IMR-90 (cell line): ENCODE results near the gene DUSP22. TPM values are rescaled to one million over a fixed set of nuclear protein-coding genes. Genes with fewer than 3 reads are reported as not detected.

Source experiments
- ATAC-seq: fragments of 200-7000 bp; cut with Tn5 transposase; 2 replicates; pipeline ENCODE4 v1.9.1; 2020; ENCODE audit warnings: low read depth, mild to moderate bottlenecking, moderate library complexity
- BruUV-seq: library from RNA; stranded (reverse); fragments of 400-500 nt; replicated peaks from 2 replicates; lab custom pipeline; 2021; lab: Mats Ljungman, UMichigan
- CTCF ChIA-PET: fragments of 300-600 bp; formaldehyde crosslinking; extraction: SDS; loops from one replicate; lab custom pipeline; 2021; ENCODE audit warnings: antibody characterized with exemption; lab: Yijun Ruan, JAX
- POLR2A ChIA-PET: fragments of 300-600 bp; sonication (Branson Sonifier 250); formaldehyde crosslinking; loops from one replicate; lab custom pipeline; 2022; ENCODE audit warnings: antibody characterized with exemption; ENCODE audit not compliant: unreplicated experiment; lab: Charles Lee
- DNase-seq: peaks from one replicate; pipeline ENCODE4 v3.0.0; 2013
- H2AFZ ChIP-seq: replicated peaks from 2 replicates; pipeline ENCODE3; 2013; ENCODE audit warnings: low read length, mild to moderate bottlenecking; ENCODE audit not compliant: poor library complexity
- H2AK5ac ChIP-seq: 2 replicates; pipeline ENCODE4 v1.6.1; 2013; ENCODE audit warnings: low read depth, low read length, inconsistent platforms
- H2AK9ac ChIP-seq: replicated peaks from 2 replicates; pipeline ENCODE3; 2013; ENCODE audit warnings: mild to moderate bottlenecking, low read depth, low read length, moderate library complexity; ENCODE audit not compliant: poor library complexity
- H2BK120ac ChIP-seq: 2 replicates; pipeline ENCODE4 v1.6.1; 2013; ENCODE audit warnings: low read depth, low read length, inconsistent platforms
- H2BK15ac ChIP-seq: 3 replicates; pipeline ENCODE4 v1.6.1; 2013; ENCODE audit warnings: low read depth, low read length, inconsistent platforms
- H2BK20ac ChIP-seq: 2 replicates; pipeline ENCODE4 v1.6.1; 2013; ENCODE audit warnings: low read depth, mild to moderate bottlenecking, inconsistent platforms, low read length, moderate library complexity
- H2BK5ac ChIP-seq: 2 replicates; pipeline ENCODE4 v1.6.1; 2013; ENCODE audit warnings: mild to moderate bottlenecking, low read depth, low read length, inconsistent platforms; ENCODE audit not compliant: poor library complexity, severe bottlenecking
- H3K14ac ChIP-seq: replicated peaks from 2 replicates; pipeline ENCODE4 v1.6.1; 2013; ENCODE audit warnings: low read depth, low read length, inconsistent platforms
- H3K18ac ChIP-seq: 2 replicates; pipeline ENCODE4 v1.6.1; 2013; ENCODE audit warnings: low read depth, low read length, control low read depth
- H3K23ac ChIP-seq: 2 replicates; pipeline ENCODE4 v1.6.1; 2013; ENCODE audit warnings: low read depth, low read length, inconsistent platforms
- H3K27ac ChIP-seq: 2 replicates; pipeline ENCODE4 v1.5.1; 2013; ENCODE audit warnings: mild to moderate bottlenecking, control low read depth, low read length; ENCODE audit not compliant: insufficient read depth
- H3K27me3 ChIP-seq: 2 replicates; pipeline ENCODE4 v1.6.1; 2013; ENCODE audit warnings: low read length; ENCODE audit not compliant: control insufficient read depth, insufficient read depth
- H3K36me3 ChIP-seq: 2 replicates; pipeline ENCODE4 v1.6.1; 2013; ENCODE audit warnings: low read length, mixed read lengths; ENCODE audit not compliant: control insufficient read depth, insufficient read depth
- H3K4ac ChIP-seq: 2 replicates; pipeline ENCODE4 v1.6.1; 2013; ENCODE audit warnings: low read depth, low read length, inconsistent platforms
- H3K4me1 ChIP-seq: 2 replicates; pipeline ENCODE4 v1.6.1; 2013; ENCODE audit warnings: low read length, mixed read lengths; ENCODE audit not compliant: control insufficient read depth, insufficient read depth
- H3K4me2 ChIP-seq: 2 replicates; pipeline ENCODE4 v1.6.1; 2013; ENCODE audit warnings: low read depth, mild to moderate bottlenecking, control low read depth, low read length, moderate library complexity
- H3K4me3 ChIP-seq: 2 replicates; pipeline ENCODE4 v1.5.1; 2013; ENCODE audit warnings: low read depth, mild to moderate bottlenecking, control low read depth, low read length, moderate library complexity; ENCODE audit not compliant: insufficient read depth
- H3K56ac ChIP-seq: 2 replicates; pipeline ENCODE4 v1.6.1; 2013; ENCODE audit warnings: low read length, inconsistent platforms; ENCODE audit not compliant: insufficient read depth; ENCODE audit errors: extremely low read depth
- H3K79me1 ChIP-seq, 2 experiments: 2 replicates each; pipeline ENCODE4 v1.6.1; 2013; ENCODE audit warnings: low read length in 2 of 2, inconsistent platforms in 1 of 2, low read depth in 1 of 2
- H3K9ac ChIP-seq: 2 replicates; pipeline ENCODE4 v1.6.1; 2013; ENCODE audit warnings: low read depth, low read length, control low read depth
- H3K9me1 ChIP-seq: 2 replicates; pipeline ENCODE4 v1.6.1; 2013; ENCODE audit warnings: low read length, inconsistent platforms; ENCODE audit not compliant: insufficient read depth
- H3K9me3 ChIP-seq: 2 replicates; pipeline ENCODE4 v1.6.1; 2013; ENCODE audit warnings: low read length; ENCODE audit not compliant: control insufficient read depth, insufficient read depth
- H4K20me1 ChIP-seq: 2 replicates; pipeline ENCODE4 v1.6.1; 2013; ENCODE audit warnings: low read length, inconsistent platforms; ENCODE audit not compliant: insufficient read depth
- H4K5ac ChIP-seq: 2 replicates; pipeline ENCODE4 v1.6.1; 2013; ENCODE audit warnings: mild to moderate bottlenecking, low read depth, low read length, control low read depth
- H4K8ac ChIP-seq, 2 experiments: 2 replicates each; pipeline ENCODE4 v1.6.1; 2013; ENCODE audit warnings: low read depth in 2 of 2, low read length in 2 of 2, control low read depth in 1 of 2, inconsistent platforms in 1 of 2
- H4K91ac ChIP-seq: 2 replicates; pipeline ENCODE4 v1.6.1; 2013; ENCODE audit warnings: low read depth, low read length, inconsistent platforms; ENCODE audit not compliant: insufficient read depth
- CEBPB ChIP-seq: IDR thresholded peaks from 2 replicates; pipeline ENCODE4 v1.6.1; 2012; ENCODE audit warnings: low read depth, low read length, improper control_type of control experiment
- CHD1 ChIP-seq: IDR thresholded peaks from 2 replicates; pipeline ENCODE4 v1.6.1; 2012; ENCODE audit warnings: low read depth, low read length, improper control_type of control experiment
- MAFK ChIP-seq: IDR thresholded peaks from 2 replicates; pipeline ENCODE4 v1.6.1; 2012; ENCODE audit warnings: low read depth, low read length, improper control_type of control experiment
- MAZ ChIP-seq: IDR thresholded peaks from 2 replicates; pipeline ENCODE4 v1.6.1; 2012; ENCODE audit warnings: low read depth, mild to moderate bottlenecking, low read length, improper control_type of control experiment, moderate library complexity, borderline replicate concordance
- POLR2A ChIP-seq: IDR thresholded peaks from 2 replicates; pipeline ENCODE4 v1.6.1; 2012; ENCODE audit warnings: mild to moderate bottlenecking, low read depth, low read length
- RAD21 ChIP-seq: IDR thresholded peaks from 2 replicates; pipeline ENCODE4 v1.6.1; 2012; ENCODE audit warnings: low read length, improper control_type of control experiment
- RCOR1 ChIP-seq: IDR thresholded peaks from 2 replicates; pipeline ENCODE4 v1.6.1; 2012; ENCODE audit warnings: mild to moderate bottlenecking, low read length, improper control_type of control experiment; ENCODE audit not compliant: insufficient replicate concordance
- RFX5 ChIP-seq: IDR thresholded peaks from 2 replicates; pipeline ENCODE4 v1.8.0; 2012; ENCODE audit warnings: low read depth, mild to moderate bottlenecking, low read length, moderate library complexity
- SMC3 ChIP-seq: fragments of 150-350 bp; IDR thresholded peaks from 2 replicates; pipeline ENCODE4 v1.6.1; 2016; ENCODE audit warnings: low read depth, mild to moderate bottlenecking, antibody characterized with exemption, low read length, moderate library complexity
- WGBS, 2 experiments: methylation state at CpG; one replicate each; pipeline versions ENCODE4 v1.1.5 to v1.1.7; 2013; ENCODE audit warnings: missing lambda C conversion rate in 2 of 2; ENCODE audit not compliant: insufficient read length in 1 of 2; ENCODE audit errors: extremely low coverage in 2 of 2; 5-methylcytosine and 5-hydroxymethylcytosine counted together
- dilution Hi-C: fragments of 300-500 bp; cut with HindIII; formaldehyde crosslinking; loops from one replicate; pipeline ENCODE4 v1.14.3; 2018; ENCODE audit warnings: low sequenced_read_pairs; ENCODE audit not compliant: unreplicated experiment
- in situ Hi-C: fragments of 300-500 bp; cut with MboI; formaldehyde crosslinking; loops from 3 replicates; pipeline ENCODE4 v1.14.3; 2019; ENCODE audit warnings: low sequenced_read_pairs, inconsistent platforms, mixed read lengths
- intact Hi-C: fragments of 100-400 bp; cut with micrococcal nuclease; formaldehyde crosslinking; loops from 2 replicates; pipeline ENCODE4 v1.10.0; 2022
- polyA plus RNA-seq, 3 experiments: library from polyadenylated mRNA; depleted of rRNA; stranded (reverse); fragments of >200 nt; gene quantifications; 2 replicates each; pipeline ENCODE4 v1.2.3, GENCODE V29; 2012; ENCODE audit warnings: low replicate concordance in 1 of 3
- total RNA-seq: library from RNA; depleted of rRNA; stranded (reverse); fragments of >200 nt; gene quantifications from 2 replicates; pipeline ENCODE4 v1.2.3, GENCODE V29; 2012
- TF ChIP-seq, protein P1 (sequence below): conservative IDR thresholded peaks from 2 replicates; pipeline ENCODE4 v1.5.1; 2012; ENCODE audit warnings: mild to moderate bottlenecking, low read depth, low read length, improper control_type of control experiment
- TF ChIP-seq, protein P2 (sequence below): fragments of 150-350 bp; IDR thresholded peaks from 2 replicates; pipeline ENCODE4 v1.6.1; 2016; ENCODE audit warnings: low read depth, mild to moderate bottlenecking, low read length, moderate library complexity, borderline replicate concordance

Gene DUSP22
- total and polyA plus RNA-seq, 2 of the 4 experiments (the other 2 are of a cell fraction): 7.1 to 8.2 TPM

DNA sequence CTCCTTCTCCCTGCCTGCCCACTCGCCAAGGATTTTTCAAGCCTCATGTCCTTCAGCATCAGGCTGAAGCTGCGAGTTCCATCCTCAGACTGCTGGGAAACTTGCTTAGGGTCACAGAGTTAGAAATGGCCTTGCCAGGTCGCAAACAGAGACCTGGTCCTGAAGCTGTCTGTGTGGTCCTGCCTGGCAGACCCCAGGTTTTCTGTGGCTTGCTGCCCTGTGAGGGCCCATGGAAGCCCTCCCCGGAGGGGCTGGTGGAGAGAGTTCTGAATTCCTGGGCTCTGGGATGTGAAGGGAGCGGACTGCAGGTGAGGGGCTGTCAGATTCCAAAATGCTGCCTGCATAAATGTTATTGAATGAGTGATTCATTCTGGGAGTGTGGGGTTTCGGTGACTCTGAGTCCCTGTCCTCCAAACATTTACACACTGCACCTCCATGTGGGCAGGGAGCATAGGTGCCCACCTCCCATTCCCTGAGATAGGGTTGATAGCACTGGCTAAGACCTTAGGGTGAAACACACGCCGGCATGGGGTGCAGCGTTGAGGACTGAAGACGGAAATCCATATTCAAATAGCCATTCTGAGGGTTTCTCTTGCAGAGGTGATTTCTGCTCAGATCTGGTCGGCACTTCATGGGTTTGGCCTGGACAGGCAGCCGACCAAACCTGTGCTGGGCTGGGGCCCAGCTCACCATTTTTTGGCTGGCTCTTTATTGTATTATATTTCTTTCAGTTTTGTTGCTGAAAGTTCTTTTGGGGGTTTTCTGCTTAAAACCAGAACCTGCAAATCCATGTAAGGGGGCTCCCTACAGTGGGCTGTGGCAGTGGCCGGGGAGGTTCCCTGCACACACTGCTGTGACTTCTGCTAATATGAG, 77.5 kb downstream of the DUSP22 start:
- Histone ChIP-seq H3K56ac (no peak overlapping the region), H3K27me3 (peaks cover 34% of the 10 kb centered on the region), H2BK120ac (no peak overlapping the region), H2BK5ac (no peak overlapping the region), H3K36me3 (no peaks in the 10 kb centered on the region), H3K18ac (no peak overlapping the region), H2AFZ (no peak overlapping the region), H3K14ac (no peak overlapping the region), H2BK15ac (no peak overlapping the region), H3K27ac (no peak overlapping the region), H3K4me2 (no peak overlapping the region), H2AK5ac (no peak overlapping the region), H3K4me3 (no peak overlapping the region), H3K23ac (no peak overlapping the region), H2BK20ac (no peak overlapping the region), H3K79me1 (no peaks in the 10 kb centered on the region), H2AK9ac (no peak overlapping the region), H3K9ac (no peak overlapping the region), H4K8ac (no peak overlapping the region), H3K9me3 (peaks cover 20% of the 10 kb centered on the region), H4K5ac (no peak overlapping the region), H4K20me1 (no peaks in the 10 kb centered on the region), H3K4ac (no peak overlapping the region), H4K91ac (no peak overlapping the region), H3K4me1 (no peaks in the 10 kb centered on the region), H3K9me1 (no peaks in the 10 kb centered on the region)
- dilution Hi-C loops: no loop called here
- CTCF ChIA-PET: no interaction called here
- POLR2A ChIA-PET: no interaction called here
- no TSS peak for BruUV-seq
- in situ Hi-C loops: no loop called here
- intact Hi-C loops: no loop called here
- no peak for DNase-seq
- ATAC-seq: no peak
- 56% methylated on average over 9 of the region's 13 CpGs; no CpG with 5 or more reads in 1 of the 2 experiments for WGBS, 2 experiments
- TF ChIP-seq CHD1: no peak
- no peak for TF ChIP-seq RAD21
- no peak for TF ChIP-seq MAFK
- TF ChIP-seq, protein P1, sequence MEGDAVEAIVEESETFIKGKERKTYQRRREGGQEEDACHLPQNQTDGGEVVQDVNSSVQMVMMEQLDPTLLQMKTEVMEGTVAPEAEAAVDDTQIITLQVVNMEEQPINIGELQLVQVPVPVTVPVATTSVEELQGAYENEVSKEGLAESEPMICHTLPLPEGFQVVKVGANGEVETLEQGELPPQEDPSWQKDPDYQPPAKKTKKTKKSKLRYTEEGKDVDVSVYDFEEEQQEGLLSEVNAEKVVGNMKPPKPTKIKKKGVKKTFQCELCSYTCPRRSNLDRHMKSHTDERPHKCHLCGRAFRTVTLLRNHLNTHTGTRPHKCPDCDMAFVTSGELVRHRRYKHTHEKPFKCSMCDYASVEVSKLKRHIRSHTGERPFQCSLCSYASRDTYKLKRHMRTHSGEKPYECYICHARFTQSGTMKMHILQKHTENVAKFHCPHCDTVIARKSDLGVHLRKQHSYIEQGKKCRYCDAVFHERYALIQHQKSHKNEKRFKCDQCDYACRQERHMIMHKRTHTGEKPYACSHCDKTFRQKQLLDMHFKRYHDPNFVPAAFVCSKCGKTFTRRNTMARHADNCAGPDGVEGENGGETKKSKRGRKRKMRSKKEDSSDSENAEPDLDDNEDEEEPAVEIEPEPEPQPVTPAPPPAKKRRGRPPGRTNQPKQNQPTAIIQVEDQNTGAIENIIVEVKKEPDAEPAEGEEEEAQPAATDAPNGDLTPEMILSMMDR: no peak
- no peak for TF ChIP-seq SMC3
- no peak for TF ChIP-seq CEBPB
- TF ChIP-seq POLR2A: no peak
- TF ChIP-seq, protein P2, sequence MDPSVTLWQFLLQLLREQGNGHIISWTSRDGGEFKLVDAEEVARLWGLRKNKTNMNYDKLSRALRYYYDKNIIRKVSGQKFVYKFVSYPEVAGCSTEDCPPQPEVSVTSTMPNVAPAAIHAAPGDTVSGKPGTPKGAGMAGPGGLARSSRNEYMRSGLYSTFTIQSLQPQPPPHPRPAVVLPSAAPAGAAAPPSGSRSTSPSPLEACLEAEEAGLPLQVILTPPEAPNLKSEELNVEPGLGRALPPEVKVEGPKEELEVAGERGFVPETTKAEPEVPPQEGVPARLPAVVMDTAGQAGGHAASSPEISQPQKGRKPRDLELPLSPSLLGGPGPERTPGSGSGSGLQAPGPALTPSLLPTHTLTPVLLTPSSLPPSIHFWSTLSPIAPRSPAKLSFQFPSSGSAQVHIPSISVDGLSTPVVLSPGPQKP: no peak
- no peak for TF ChIP-seq RFX5
- no peak for TF ChIP-seq RCOR1
- TF ChIP-seq MAZ: no peak
